GM19025 (cell line): ENCODE data around the gene UBE4B.

Source experiments
- ATAC-seq: cut with Tn5 transposase; IDR thresholded peaks from one replicate; pipeline ENCODE4 v1.9.1; 2021; ENCODE audit warnings: mild to moderate bottlenecking, low read depth, moderate library complexity; ENCODE audit not compliant: unreplicated experiment

Gene UBE4B

DNA sequence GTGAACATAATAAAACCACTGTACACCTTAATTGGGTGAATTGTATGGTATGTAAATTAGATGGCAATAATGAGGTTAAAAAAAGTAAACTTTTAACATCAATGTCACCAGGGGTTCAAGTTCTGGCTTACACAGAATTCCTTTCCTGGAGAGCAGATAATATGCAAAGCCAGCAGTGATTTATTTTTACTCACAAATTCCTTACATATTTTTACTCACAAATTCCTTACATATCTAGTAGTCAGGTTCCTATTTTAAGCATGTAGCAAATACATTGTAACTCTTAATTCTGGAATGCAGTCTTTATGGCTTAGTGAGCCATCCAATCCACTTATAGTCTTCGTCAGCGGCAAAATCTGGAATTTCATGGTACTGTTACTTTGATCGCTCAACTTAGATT, 1.3 kb upstream of the UBE4B start:
- no peak for ATAC-seq

DNA sequence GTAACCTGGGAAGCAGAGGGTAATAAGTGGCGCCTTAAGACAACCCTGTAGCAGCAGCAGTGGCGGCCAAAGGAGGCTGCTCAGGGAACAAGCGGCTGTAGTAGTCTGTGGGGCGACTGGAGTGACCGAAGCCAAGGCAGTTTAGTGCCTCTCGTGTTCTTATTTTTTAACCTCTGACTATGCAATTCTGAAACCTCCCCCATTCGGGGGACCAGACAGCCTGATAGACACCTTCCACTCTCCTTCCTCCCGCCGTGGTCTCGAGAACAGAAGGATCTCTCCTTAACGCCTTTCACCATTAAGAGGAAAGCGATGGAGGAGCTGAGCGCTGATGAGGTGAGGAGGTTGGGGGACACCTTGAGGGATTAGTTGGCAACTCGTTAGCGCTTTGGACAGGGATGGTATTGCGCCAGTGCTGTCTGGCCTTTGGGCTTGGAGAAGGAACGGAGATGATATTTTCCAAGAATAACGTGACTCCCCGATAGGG, 644 bp downstream of the UBE4B start:
- ATAC-seq: no peak

DNA sequence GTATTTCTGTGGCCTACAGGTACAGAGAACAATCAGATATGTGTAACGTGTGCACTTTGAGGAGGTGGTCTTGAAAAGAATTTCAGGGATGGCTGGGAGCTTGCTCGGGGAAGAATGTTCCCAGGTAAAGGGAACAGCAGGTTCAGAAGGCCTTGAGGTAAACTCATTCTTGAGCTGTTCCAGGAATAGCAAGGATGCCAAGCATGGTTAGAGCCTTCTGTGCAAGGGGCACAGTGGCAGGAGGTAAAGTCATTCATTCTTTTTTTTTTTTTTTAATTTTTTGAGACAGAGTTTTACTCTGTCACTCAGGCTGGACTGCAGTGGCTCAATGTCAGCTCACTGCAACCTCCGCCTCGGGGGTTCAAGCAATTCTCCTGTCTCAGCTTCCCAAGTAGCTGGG, 10.0 kb downstream of the UBE4B start:
- no peak for ATAC-seq

DNA sequence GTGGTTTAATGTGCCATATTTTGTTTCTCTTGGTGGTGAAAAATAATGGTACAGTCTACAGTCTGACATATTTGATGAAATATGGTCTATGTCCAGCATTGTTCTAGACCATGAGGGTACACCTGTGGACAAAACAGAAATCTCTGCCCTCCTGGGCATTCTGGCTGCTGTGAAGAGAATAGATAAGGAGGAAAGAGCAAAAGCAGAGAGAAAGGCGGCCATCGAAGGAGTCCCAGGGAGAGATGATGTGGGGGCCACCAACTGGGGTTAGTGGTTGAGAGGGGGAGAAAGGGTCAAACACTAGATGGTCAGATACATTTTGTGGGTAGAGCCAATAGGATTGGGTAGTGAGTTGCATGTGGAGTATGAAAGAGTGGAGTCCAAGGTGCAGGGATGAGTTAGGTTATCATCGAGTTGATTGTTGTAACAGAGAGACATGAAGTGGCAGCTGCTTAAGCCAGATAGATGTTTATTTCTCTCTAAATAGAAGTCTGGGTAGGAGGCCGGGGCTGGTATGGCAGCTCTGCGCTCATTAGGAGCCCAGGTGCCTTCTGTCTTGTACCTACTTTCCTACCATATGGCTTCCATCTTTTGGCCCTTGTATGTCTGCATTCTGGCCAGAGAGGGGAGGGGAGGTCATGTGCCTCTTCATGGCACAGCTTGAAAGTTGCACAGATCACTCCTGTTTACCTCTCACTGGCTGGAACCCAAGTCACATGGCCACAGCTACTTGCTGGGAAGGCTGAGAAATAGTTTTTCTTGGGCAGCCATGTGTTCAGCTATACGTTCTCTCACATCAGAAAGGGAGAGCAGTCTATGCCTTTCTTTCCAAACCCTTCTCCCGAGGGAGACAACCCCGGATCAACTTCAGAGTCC, 13.0 kb downstream of the UBE4B start:
- no peak for ATAC-seq

DNA sequence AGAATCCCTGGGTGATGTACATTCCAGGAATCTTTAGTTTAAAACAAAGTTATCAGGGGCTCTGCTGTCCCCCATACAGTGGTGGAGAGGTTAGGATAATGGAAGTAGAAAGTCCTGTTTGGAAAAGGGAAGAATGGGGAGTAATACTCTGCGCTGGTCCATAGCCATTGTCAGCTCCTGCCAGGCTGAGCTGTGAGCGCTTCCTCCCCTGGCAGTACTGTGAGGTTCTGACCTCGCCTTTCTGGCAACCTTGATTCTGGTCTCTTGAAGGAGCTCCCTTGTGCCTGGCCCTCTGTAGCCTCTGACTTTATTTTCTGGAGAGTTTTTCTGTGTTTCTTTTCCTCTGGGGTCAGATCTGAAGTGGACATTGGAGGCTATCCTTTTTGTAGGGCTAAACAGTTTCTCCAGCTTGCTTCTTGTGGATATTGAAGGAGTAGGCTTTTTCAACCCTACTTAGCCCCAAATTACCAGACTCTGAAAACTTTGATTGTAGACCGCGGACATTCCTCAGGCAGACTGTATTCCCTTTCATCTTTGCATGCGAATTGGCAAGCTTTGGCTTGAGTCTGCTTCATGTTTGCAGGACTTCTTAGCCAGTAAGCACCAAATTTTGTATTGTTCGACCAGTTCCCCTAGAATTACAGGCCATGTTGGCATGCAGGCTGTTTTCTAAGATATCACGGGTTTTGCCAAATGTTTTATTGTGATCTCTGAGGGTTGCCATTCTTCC, 13.8 kb downstream of the UBE4B start:
- ATAC-seq: no peak

DNA sequence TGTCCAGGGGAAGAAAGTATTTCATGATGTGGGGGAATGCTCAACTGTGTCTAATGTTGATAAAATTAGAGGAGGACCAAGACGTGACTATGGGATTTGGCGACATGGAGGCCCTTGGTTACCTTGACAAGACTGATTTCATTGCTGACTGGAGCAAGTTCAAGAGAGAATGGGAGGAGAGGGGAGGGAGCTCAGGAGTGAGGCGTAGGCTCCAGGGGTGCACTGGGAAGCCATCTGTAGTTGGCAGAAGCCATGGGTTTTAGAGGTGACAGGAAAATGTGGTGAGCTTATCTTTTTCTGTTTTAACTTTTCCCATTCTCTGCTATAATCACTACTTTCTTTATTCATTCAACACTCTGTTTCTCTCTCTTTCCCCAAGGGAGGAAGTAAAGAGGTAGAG, 15.8 kb downstream of the UBE4B start:
- ATAC-seq: no peak

DNA sequence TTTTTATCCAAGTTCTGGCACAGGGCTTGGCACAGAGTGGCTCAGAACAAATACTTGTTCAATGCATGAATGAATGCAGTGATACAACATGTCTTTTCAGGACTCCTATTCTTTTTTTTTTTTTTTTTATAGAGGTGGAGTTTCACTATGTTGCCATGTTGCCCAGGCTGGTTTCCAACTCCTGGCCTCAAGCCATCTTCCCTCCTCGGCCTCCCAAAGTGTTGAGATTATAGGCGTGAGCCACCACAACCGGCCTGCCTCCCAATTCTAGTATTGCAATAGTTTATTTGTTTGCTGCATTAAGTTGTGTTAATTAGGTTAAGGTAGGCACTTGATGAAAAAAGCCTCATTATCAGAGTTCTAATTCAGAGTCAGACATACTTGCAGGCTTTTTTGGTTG, 17.9 kb downstream of the UBE4B start:
- ATAC-seq: no peak

DNA sequence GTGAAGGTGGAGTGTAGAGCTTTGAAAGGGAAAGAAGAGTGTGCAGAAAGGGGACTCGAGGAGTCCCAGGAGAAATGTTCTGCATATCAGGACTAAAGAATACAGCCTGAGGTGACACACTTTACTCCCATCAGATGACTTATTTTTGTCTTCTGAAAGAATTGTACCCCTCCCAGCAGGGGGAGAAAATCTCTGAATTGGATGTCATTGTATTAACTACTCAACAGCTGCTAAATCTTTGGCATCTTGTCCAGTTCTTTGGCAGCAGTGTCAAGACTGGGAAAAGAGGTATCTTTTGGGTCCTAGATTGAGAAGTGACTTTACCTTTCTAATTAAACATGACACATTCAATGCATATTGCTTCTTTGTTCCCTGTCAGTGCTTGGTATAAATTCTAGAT, 18.9 kb downstream of the UBE4B start:
- ATAC-seq: no peak

DNA sequence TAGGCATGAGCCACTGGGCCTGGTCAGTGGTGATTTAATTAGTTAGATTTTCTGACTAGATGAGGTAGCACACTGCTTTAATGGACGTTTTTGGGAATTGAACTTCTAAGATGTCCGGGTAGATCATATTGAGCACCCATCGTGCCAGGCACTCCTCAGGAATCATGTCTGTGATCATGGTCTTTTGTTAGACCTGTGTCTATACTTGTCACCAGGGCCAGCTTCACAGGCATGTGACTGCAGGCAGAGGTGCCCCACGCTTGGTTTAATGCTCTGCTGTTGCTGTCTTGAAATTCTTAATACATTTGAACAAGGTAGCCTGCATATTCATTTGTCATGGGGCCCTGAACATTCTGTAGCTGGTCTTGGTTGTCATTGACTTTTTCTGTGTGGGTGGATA, 19.6 kb downstream of the UBE4B start:
- ATAC-seq: no peak

DNA sequence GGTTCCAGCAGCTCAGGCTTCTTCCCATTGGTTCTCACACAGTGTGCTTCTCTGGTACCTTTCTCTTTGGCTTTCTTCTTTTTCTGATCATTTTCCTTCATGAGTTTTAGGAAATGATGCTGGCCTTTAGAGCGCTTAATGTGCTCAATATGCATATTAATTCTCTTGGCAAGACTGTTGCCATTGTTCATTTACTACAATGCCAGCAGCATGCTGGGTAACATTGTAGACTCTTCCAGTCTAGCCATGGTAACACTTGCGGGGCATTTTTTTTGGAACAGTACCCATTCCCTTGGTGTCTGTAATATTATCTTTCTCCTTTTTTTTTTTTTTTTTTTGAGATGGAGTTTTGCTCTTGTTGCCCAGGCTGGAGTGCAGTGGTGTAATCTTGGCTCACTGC, 21.7 kb downstream of the UBE4B start:
- ATAC-seq: no peak

DNA sequence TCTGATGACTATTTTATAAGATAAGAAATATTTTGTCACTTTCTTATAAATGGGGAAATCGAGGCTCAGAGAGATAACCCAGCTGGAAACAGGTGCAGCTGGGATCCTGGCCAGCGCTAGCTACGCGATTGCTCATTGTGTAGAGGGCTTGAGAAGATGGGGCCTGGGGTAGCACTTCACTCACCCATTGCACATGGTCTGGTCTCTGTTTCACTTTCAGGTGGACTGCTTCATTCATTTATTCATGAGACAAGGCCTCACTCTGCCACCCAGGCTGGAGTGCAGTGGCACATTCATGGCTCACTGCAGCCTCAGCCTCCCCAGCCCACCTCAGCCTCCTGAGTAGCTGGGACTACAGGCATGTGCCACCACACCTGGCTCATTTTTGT, 23.8 kb downstream of the UBE4B start:
- no peak for ATAC-seq

DNA sequence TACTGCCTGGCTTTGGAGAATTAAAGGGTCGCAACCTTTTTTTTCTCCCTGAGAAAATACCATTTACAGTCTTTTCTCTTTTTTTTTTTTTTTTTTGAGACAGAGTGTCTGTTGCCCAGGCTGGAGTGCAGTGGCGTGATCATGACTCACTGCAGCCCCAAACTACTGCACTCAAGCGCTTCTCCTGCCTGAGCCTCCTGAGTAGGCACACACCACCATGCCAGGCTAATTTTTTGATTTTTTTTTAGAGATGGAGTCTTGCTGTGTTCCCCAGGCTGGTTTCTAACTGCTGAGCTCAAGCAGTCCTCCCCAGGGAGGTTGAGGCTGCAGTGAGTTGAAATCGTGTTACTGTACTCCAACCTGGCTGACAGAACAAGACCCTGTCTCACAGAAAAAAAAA, 24.6 kb downstream of the UBE4B start:
- no peak for ATAC-seq

DNA sequence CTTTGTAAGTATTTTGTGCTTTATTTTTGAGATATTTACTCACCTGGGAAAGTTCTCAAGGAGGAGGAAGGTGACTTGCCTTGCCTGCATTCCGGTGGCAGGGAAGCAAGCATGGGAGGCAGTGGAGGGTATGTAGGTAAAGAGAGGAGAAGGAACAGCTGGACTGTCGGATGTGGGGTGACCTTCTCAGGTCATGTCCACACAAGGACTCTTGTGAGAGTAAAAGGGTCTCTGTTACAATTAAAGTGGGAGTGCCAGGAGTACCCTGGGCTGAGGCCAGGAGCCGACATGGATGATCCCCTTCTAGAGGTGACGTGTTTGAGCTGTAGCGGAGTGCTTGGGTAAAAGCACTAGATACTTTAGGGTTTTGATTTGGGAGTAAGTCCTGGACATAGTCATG, 25.0 kb downstream of the UBE4B start:
- no peak for ATAC-seq

DNA sequence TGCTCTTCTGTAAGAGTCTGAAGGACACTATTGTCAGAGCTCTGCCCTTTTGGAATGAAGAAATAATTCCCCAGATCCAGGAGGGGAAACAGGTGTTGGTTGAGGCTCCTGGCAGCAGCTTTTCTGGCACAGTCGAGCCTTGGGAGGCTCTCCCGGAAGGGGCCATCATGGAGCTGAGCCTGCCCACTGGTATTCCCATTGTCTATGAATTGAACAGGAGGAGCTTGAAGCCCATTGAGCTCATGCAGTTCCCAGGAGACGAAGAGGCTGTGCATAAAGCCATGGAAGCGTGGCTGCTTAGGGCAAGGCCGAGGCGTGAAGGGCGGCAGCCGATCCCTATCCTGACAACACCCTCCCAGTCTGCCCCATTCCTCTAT, 26.6 kb downstream of the UBE4B start:
- ATAC-seq: no peak

DNA sequence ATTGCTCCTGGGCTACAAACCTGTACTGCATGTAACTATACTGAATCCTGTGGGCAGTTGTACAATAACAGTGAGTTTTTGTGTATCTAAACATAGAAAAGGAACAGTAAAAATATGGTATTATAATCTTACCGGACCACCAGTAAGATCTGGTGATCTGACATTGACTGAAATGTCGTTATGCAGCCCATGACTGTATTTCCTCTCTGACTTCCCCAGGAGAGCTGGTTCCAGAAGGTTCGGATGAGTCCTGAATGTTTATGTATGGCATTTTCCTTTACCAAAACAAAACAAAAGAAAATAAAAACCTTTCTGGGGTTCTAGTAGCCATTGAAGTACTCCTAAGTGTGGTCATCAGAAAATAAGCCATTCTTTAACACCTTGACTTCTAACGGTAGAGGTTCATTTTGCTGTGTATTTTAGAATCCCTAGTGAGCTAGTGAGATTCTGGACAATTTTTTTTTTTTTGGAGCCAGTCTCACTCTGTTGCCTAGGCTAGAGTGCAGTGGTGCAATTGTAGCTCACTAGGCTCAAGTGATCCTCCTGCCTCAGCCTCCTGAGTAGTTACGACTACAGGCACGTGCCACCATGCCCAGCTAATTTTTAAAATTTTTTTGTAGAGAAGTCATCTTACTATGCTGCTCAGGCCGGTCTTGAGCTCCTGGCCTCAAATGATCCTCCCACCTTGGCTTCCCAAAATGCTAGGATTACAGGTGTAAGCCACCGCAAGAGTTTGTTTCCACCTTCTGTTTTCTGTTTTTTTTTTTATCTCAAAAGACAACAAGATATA, 27.7 kb downstream of the UBE4B start:
- ATAC-seq: no peak

DNA sequence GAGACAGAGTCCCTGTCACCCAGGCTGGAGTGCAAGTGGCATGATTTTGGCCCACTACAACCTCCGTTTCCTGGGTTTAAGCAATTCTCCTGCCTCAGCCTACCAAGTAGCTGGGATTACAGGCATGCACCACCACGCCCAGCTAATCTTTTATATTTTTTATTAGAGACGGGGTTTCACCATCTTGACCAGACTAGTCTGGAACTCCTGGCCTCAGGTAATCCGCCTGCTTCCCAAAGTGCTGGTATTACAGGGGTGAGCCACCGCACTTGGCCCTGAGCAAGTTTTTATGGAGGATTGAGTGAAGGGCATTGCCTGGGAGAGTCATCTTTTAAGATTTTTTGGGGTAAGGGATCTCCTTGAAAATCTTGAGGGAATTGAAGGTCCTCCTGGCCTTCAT, 28.5 kb downstream of the UBE4B start:
- ATAC-seq: no peak

DNA sequence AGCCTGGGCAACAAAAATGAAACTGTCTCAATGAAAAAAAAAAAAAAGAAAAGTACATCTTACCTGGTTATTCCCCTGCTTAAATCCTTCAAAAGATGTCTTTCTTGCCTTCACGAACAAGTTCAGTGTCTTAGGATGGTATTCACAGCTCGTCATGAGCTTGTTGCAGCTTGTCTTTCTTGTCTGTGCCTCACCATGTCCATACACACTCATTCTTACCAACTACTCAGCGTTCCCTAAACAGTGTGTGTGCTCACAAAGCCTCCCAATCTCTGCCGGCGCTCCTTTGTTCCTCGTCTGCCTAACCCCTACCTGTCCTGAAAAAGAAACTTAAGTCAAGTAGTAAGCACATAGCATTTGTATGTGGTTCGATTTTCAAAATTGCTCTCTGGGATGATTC, 31.1 kb downstream of the UBE4B start:
- ATAC-seq: no peak

DNA sequence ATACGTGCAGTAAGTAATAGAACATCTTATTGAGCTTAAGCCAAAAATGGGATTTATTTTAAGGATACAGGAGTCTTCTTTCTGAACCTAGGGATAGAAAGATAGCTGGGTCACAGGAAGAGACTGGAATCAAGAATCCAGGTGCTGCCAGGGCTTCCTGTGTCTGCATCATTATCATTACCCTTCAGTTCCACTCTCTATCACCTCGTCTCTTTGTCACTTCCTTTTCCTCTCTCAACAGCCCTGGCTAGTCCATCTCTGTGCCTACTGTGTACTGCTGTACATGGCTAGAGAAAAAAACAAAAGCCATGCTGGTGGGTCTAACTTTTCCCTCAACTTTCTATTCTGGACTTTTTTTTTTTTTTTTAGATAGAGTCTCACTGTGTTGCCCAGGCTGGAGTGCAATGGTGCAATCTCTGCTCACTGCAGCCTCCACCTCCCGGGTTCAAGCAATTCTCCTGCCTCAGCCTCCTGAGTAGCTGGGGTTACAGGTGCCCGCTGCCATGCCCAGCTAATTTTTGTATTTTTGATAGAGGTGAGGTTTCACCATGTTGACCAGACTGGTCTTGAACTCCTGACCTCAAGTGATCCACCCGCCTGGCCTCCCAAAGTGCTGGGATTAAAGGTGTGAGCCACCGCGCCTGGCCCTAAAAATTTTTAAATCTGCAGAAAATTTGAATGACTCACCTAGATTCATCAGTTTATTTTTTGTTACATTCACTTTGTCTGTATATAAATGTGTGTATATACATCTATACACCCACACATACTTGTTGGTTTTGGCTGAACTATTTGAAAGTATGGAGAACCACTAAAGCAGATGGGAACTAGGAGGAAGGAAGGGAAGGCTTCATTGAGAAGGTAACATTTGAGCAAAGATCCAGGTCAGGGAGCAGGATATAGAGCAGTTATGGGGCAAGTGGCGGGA, 31.9 kb downstream of the UBE4B start:
- no peak for ATAC-seq

DNA sequence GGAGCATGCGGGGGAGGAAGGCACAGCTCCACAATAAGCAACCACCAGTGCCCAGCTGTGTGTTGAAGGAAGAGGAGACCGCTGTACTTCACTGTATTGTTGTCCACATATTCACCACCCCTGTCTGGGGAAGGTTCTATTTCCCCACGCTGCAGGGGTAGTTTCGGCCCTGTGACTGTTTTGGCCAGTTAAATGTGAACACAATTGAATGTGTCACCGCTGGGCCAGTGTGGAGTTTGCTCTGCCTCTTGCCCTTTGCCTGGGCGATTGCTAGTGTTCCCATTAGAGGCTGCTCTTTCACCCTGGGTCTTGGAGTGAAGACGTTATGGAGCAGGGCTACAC, 32.6 kb downstream of the UBE4B start:
- no peak for ATAC-seq

DNA sequence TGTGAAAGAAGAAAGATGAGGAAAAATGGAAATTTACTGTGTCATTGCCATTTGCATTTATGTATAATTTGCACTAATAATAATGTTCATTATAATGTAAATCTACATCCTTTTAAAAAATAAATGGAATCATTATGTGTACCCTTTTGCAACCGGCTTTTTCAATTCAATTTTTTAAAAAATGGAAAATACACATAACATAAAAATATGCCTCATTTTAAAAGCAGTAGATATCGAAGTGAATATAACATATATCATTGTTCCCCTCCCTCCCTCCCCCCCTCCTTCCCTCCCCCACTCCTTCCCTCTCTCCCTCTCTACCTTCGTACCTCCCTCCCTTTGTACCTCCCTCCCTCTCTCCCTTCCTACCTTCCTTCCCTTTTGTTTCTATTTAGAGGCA, 33.0 kb downstream of the UBE4B start:
- ATAC-seq: no peak
